ENCODE measurements around the gene OTOS.

Gene OTOS

GRCh38 chr2:240136013-240136670 lies 4.3 kb downstream of the OTOS start, which contains the start of gene COPS9:
Gene COPS9, minus strand, starts transcription at chr2:240136305. Its CDS starts 21 bp downstream, at chr2:240136284.
- Histone ChIP-seq H4K8ac (ENCODE audit: low read depth, low read length) (no peak within 1 kb of the TSS), H3K79me1 (ENCODE audit: low read depth, low read length) (peaks cover 18% of the 10 kb centered on the region), H2BK15ac (ENCODE audit: low read length) (peak within 1 kb of the TSS; percentile 84), H3K9me3 (replicated peaks in 1 of 2; ENCODE audit: control insufficient read depth in 2 of 2, insufficient read depth in 1 of 2, low read depth in 1 of 2, low read length in 2 of 2) (peaks cover 0 to 2% of the 10 kb centered on the region in 2 donors), H3K9ac (ENCODE audit: low read depth, low read length, poor library complexity) (peak within 1 kb of the TSS; percentile 93), H3K4ac (ENCODE audit: low read length) (no peak within 1 kb of the TSS), H2BK12ac (ENCODE audit: low read length) (no peak within 1 kb of the TSS), H4K91ac (ENCODE audit: low read depth, low read length, poor library complexity) (no peak within 1 kb of the TSS), H3K36me3 (replicated peaks in 1 of 2; ENCODE audit: control insufficient read depth in 2 of 2, insufficient read depth in 2 of 2, low read length in 2 of 2) (peaks cover 19 to 29% of the 10 kb centered on the region in 2 donors), H2BK5ac (ENCODE audit: low read length) (peak within 1 kb of the TSS; percentile 72), H3K27ac (replicated peaks; ENCODE audit: low read length) (no peak within 1 kb of the TSS), H2AK5ac (ENCODE audit: low read depth, low read length) (peak within 1 kb of the TSS; percentile 82), H3K14ac (ENCODE audit: low read length) (no peak within 1 kb of the TSS), H3K4me1 (ENCODE audit: control insufficient read depth in 2 of 2, insufficient read depth in 1 of 2, low read depth in 1 of 2, low read length in 2 of 2) (peaks cover 17 to 26% of the 10 kb centered on the region in 2 donors), H3K4me2 (ENCODE audit: insufficient read depth, low read length, poor library complexity, severe bottlenecking) (peak within 1 kb of the TSS; percentile 88), H3K18ac (ENCODE audit: low read length) (peak within 1 kb of the TSS; percentile 91), H3K23ac (ENCODE audit: low read depth, low read length, poor library complexity) (peak within 1 kb of the TSS; percentile 99), H2BK120ac (ENCODE audit: low read depth, low read length) (peak within 1 kb of the TSS; percentile 57), H2AFZ (ENCODE audit: low read length) (peak within 1 kb of the TSS; percentile 99), H3K27me3 (ENCODE audit: control insufficient read depth in 3 of 3, insufficient read depth in 3 of 3, low read depth in 1 of 3, low read length in 3 of 3) (peaks cover 0 to 12% (median 6%) of the 10 kb centered on the region in 3 experiments), H3K4me3 (ENCODE audit: low read length in 2 of 2) (peak within 1 kb of the TSS; percentile 90 to 98)
- WGBS, 2 donors (ENCODE audit: extremely low coverage in 2 of 2, insufficient read length in 2 of 2, insufficient replicate concordance in 1 of 2), result no CpG with 5 or more reads among the region's 79 CpGs
- DNase-seq (ENCODE audit: low spot score), result peak; percentile 83

DNA sequence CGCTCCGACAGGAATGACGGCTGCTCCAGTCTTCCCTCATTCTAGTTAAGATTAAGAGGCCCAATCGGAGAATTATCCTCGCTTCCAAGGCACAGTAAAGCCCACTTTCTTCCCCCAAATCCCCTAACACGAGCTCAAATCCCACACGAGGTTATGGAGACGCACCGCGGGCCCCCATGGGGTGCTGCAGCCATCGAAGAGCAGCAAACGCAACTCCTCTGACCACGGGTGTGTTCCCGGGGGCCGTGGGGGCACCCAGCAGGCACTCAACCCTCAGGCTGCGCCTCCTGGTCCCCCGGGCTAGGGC lies 4.8 kb downstream of the OTOS start:
- no peak overlapping the region for H3K14ac ChIP-seq (ENCODE audit: low read length)
- no peak overlapping the region for H2BK120ac ChIP-seq (ENCODE audit: low read depth, low read length)
- H3K4me3 ChIP-seq (ENCODE audit: low read length in 2 of 2), result peak overlapping the region; percentile 90 to 98
- peak overlapping the region; percentile 88 for H3K4me2 ChIP-seq (ENCODE audit: insufficient read depth, low read length, poor library complexity, severe bottlenecking)
- no peak overlapping the region for H4K91ac ChIP-seq (ENCODE audit: low read depth, low read length, poor library complexity)
- H3K18ac ChIP-seq (ENCODE audit: low read length), result no peak overlapping the region
- H3K9ac ChIP-seq (ENCODE audit: low read depth, low read length, poor library complexity), result peak overlapping the region; percentile 93
- DNase-seq (ENCODE audit: low spot score), result no peak
- peaks cover 17 to 26% of the 10 kb centered on the region in 2 donors for H3K4me1 ChIP-seq (ENCODE audit: control insufficient read depth in 2 of 2, insufficient read depth in 1 of 2, low read depth in 1 of 2, low read length in 2 of 2)
- no peak overlapping the region for H2BK12ac ChIP-seq (ENCODE audit: low read length)
- peak overlapping the region; percentile 76 for H2AK5ac ChIP-seq (ENCODE audit: low read depth, low read length)
- no peak overlapping the region for H3K27ac ChIP-seq (replicated peaks; ENCODE audit: low read length)
- H3K79me1 ChIP-seq (ENCODE audit: low read depth, low read length), result peaks cover 18% of the 10 kb centered on the region
- peaks cover 22 to 34% of the 10 kb centered on the region in 2 donors for H3K36me3 ChIP-seq (replicated peaks in 1 of 2; ENCODE audit: control insufficient read depth in 2 of 2, insufficient read depth in 2 of 2, low read length in 2 of 2)
- no CpG with 5 or more reads among the region's 17 CpGs for WGBS, 2 donors (ENCODE audit: extremely low coverage in 2 of 2, insufficient read length in 2 of 2, insufficient replicate concordance in 1 of 2)
- H4K8ac ChIP-seq (ENCODE audit: low read depth, low read length), result no peak overlapping the region
- H3K27me3 ChIP-seq (ENCODE audit: control insufficient read depth in 3 of 3, insufficient read depth in 3 of 3, low read depth in 1 of 3, low read length in 3 of 3), result peaks cover 0 to 12% (median 1%) of the 10 kb centered on the region in 3 experiments
- peaks cover 0 to 2% of the 10 kb centered on the region in 2 donors for H3K9me3 ChIP-seq (replicated peaks in 1 of 2; ENCODE audit: control insufficient read depth in 2 of 2, insufficient read depth in 1 of 2, low read depth in 1 of 2, low read length in 2 of 2)
- H2AFZ ChIP-seq (ENCODE audit: low read length), result peak overlapping the region; percentile 99
- no peak overlapping the region for H3K4ac ChIP-seq (ENCODE audit: low read length)
- no peak overlapping the region for H2BK15ac ChIP-seq (ENCODE audit: low read length)
- H2BK5ac ChIP-seq (ENCODE audit: low read length), result no peak overlapping the region
- peak overlapping the region; percentile 99 for H3K23ac ChIP-seq (ENCODE audit: low read depth, low read length, poor library complexity)

GRCh38 chr2:240134956-240135520 lies 5.4 kb downstream of the OTOS start:
- Histone ChIP-seq H2AK5ac (ENCODE audit: low read depth, low read length) (no peak overlapping the region), H4K91ac (ENCODE audit: low read depth, low read length, poor library complexity) (no peak overlapping the region), H3K9me3 (replicated peaks in 1 of 2; ENCODE audit: control insufficient read depth in 2 of 2, insufficient read depth in 1 of 2, low read depth in 1 of 2, low read length in 2 of 2) (peaks cover 0 to 2% of the 10 kb centered on the region in 2 donors), H3K36me3 (replicated peaks in 1 of 2; ENCODE audit: control insufficient read depth in 2 of 2, insufficient read depth in 2 of 2, low read length in 2 of 2) (peaks cover 28 to 40% of the 10 kb centered on the region in 2 donors), H3K4me1 (ENCODE audit: control insufficient read depth in 2 of 2, insufficient read depth in 1 of 2, low read depth in 1 of 2, low read length in 2 of 2) (peaks cover 12 to 24% of the 10 kb centered on the region in 2 donors), H2BK5ac (ENCODE audit: low read length) (no peak overlapping the region), H2BK15ac (ENCODE audit: low read length) (no peak overlapping the region), H3K18ac (ENCODE audit: low read length) (peak overlapping the region; percentile 14), H3K9ac (ENCODE audit: low read depth, low read length, poor library complexity) (peak overlapping the region; percentile 39), H3K4ac (ENCODE audit: low read length) (no peak overlapping the region), H2BK12ac (ENCODE audit: low read length) (no peak overlapping the region), H3K14ac (ENCODE audit: low read length) (no peak overlapping the region), H3K23ac (ENCODE audit: low read depth, low read length, poor library complexity) (peak overlapping the region; percentile 12), H3K79me1 (ENCODE audit: low read depth, low read length) (peaks cover 18% of the 10 kb centered on the region), H3K27me3 (ENCODE audit: control insufficient read depth in 3 of 3, insufficient read depth in 3 of 3, low read depth in 1 of 3, low read length in 3 of 3) (peaks cover 0 to 12% (median 0%) of the 10 kb centered on the region in 3 experiments), H2AFZ (ENCODE audit: low read length) (no peak overlapping the region), H4K8ac (ENCODE audit: low read depth, low read length) (no peak overlapping the region), H3K4me2 (ENCODE audit: insufficient read depth, low read length, poor library complexity, severe bottlenecking) (peak overlapping the region; percentile 88), H3K4me3 (ENCODE audit: low read length in 2 of 2) (peak overlapping the region; percentile 90 to 98), H2BK120ac (ENCODE audit: low read depth, low read length) (no peak overlapping the region), H3K27ac (replicated peaks; ENCODE audit: low read length) (no peak overlapping the region)
- no CpG with 5 or more reads among the region's 15 CpGs for WGBS, 2 donors (ENCODE audit: extremely low coverage in 2 of 2, insufficient read length in 2 of 2, insufficient replicate concordance in 1 of 2)
- DNase-seq (ENCODE audit: low spot score), result no peak

DNA sequence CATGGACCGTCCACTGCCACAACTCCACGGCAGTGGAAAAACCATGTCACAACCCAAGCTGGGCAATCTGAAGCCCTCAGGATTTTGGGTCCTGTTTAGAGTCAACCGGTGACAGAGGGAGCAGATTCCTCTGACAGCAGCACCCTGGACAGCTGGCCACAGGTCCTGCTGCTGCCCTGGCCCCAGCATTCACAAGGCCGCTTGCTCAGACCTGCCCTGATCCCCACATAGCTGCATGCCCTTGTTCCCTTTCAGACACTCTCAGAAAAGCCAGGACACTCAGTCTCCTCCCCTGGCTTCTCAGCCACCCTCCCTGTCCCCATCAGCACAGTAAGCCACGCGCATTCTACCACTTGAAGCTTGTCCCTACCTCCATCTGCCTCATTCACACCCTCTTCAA lies 6.0 kb downstream of the OTOS start:
- Histone ChIP-seq H4K91ac (ENCODE audit: low read depth, low read length, poor library complexity) (no peak overlapping the region), H3K4ac (ENCODE audit: low read length) (no peak overlapping the region), H3K4me1 (ENCODE audit: control insufficient read depth in 2 of 2, insufficient read depth in 1 of 2, low read depth in 1 of 2, low read length in 2 of 2) (peaks cover 8 to 18% of the 10 kb centered on the region in 2 donors), H3K27ac (replicated peaks; ENCODE audit: low read length) (no peak overlapping the region), H3K9me3 (replicated peaks in 1 of 2; ENCODE audit: control insufficient read depth in 2 of 2, insufficient read depth in 1 of 2, low read depth in 1 of 2, low read length in 2 of 2) (peaks cover 0 to 2% of the 10 kb centered on the region in 2 donors), H3K36me3 (replicated peaks in 1 of 2; ENCODE audit: control insufficient read depth in 2 of 2, insufficient read depth in 2 of 2, low read length in 2 of 2) (peaks cover 34 to 46% of the 10 kb centered on the region in 2 donors), H2AK5ac (ENCODE audit: low read depth, low read length) (no peak overlapping the region), H2AFZ (ENCODE audit: low read length) (no peak overlapping the region), H2BK120ac (ENCODE audit: low read depth, low read length) (no peak overlapping the region), H3K9ac (ENCODE audit: low read depth, low read length, poor library complexity) (no peak overlapping the region), H2BK5ac (ENCODE audit: low read length) (no peak overlapping the region), H3K18ac (ENCODE audit: low read length) (no peak overlapping the region), H3K4me2 (ENCODE audit: insufficient read depth, low read length, poor library complexity, severe bottlenecking) (no peak overlapping the region), H3K14ac (ENCODE audit: low read length) (no peak overlapping the region), H4K8ac (ENCODE audit: low read depth, low read length) (no peak overlapping the region), H3K4me3 (ENCODE audit: low read length in 2 of 2) (peak overlapping the region in 1 of 2 donors; percentile 90), H3K23ac (ENCODE audit: low read depth, low read length, poor library complexity) (no peak overlapping the region), H3K27me3 (ENCODE audit: control insufficient read depth in 3 of 3, insufficient read depth in 3 of 3, low read depth in 1 of 3, low read length in 3 of 3) (peaks cover 0 to 12% (median 0%) of the 10 kb centered on the region in 3 experiments), H2BK12ac (ENCODE audit: low read length) (no peak overlapping the region), H2BK15ac (ENCODE audit: low read length) (no peak overlapping the region), H3K79me1 (ENCODE audit: low read depth, low read length) (peaks cover 18% of the 10 kb centered on the region)
- DNase-seq (ENCODE audit: low spot score), result no peak
- WGBS, 2 donors (ENCODE audit: extremely low coverage in 2 of 2, insufficient read length in 2 of 2, insufficient replicate concordance in 1 of 2), result no CpG with 5 or more reads among the region's 6 CpGs

All from neuronal stem cell (in vitro differentiated cells).